GM19328 (cell line): ENCODE data around the gene IKZF3.
"Not testable (repeated sequence)": the region's sequence is repeated elsewhere in the genome, so short reads cannot be mapped to it uniquely, and the experiment has no call there.

ENCODE experiments used
- ATAC-seq: cut with Tn5 transposase; IDR thresholded peaks from one replicate; pipeline ENCODE4 v1.9.1; 2021; ENCODE audit warnings: mild to moderate bottlenecking, moderate library complexity; ENCODE audit not compliant: unreplicated experiment

The IKZF3 gene

GRCh38 chr17:39742856-39743436 lies 121.2 kb downstream of the IKZF3 start:
- no peak for ATAC-seq

- ATAC-seq: no peak
These were observed 121.8 kb downstream of the IKZF3 start for GRCh38 chr17:39742126-39742855.

DNA sequence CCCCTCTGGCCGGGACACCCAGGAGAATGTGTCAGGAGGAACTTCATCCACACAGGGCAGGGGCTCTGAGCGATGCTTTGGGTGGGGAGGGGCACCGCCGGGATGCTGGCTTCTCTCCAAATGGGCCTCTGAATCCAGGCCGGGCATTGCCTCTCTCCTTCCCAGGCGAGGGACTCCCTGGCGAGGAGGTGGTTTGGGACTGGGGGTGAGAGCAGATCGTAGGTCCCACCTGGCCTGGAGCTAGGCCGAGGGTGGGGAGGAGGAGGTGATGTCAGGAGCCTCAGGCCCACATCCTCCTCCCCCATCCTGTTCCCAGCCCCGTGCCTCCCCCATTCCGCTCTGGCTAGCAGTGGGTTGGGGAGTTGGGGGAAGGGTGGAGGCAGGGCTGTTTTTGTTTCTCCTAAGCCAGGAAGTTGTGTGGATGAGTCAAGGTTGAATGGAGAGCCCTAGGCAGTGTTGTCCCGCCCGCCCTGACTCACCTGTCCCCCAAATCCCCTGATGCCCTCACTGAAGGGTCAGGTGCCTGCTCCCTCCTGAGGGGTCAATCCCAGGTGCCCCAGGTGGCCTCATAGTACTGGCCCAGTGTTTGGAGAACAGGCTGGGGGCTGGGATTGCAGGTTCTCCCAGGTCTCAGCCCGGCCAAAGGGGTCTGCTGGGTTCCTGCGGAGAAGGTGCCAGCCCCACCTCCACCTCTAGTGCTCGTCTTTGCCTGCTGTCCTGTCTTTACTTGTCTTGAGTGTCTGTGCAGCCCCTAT lies 123.6 kb downstream of the IKZF3 start:
- no peak for ATAC-seq

DNA sequence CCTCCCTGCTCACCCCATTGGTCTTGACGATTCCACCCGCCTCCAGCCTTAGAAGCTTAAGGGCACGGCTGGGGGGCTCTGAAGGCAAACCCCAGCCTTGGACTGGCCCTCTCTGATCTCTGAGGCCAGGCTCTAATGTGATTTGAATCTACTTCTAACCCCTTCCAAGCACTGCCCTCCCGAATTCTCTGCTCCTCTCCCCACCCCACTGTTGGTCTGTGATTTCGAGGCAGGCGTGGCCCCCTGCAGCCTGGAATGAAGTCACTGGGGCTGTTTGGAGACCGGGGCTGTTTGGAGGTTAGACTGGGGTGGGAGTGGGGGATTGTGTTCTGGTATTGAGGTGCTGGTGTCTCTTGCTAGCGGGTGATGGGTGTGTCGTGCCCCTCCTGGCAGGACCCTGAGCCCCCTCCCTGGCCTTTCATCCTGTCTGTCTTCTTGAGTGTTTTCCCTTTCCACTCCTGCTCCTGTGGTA lies 124.2 kb downstream of the IKZF3 start:
- ATAC-seq: no peak

DNA sequence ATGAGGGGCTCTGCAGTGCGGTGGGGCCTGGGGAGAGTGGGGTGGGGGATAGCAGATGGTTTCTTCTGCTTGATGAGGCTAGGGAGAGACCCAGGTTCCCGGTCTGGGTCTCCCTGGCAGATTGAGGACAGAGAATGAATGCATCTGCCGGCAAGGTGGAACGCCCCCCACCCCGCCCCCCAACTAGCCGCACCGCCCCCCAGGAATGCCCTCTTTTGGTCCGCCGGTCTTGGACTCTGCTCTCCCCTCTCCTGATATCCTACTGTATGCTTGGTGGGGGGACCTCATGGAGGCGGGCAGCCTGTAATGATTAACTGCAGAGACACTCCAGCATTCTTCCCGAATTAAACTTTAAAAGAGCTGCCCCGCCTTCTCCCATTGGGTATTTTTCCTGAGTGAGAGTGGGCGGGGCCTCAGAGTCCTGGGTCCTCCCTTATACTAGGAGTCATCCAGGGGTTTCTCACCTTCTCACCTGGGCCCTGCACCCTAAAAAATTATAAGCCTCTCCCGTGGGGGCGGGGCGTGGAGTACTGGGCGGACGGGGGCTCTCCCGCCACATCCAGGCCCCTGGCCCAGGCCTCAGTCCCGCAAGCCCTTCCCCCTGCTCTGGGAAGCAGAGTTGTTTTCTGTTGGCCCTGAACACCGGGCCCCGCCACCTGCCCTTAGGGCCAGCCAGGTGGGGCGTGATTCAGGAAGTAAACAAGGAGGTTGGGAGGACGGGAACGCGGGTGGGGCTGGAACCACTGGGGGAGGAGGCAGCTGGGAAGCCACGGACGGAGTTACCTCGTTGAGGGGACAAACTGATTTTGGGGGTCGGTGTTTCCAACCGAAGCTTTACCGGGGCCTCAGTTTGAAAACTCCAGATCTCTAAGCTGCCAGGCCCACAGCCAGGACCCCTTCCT lies 124.9 kb downstream of the IKZF3 start:
- ATAC-seq: no peak

DNA sequence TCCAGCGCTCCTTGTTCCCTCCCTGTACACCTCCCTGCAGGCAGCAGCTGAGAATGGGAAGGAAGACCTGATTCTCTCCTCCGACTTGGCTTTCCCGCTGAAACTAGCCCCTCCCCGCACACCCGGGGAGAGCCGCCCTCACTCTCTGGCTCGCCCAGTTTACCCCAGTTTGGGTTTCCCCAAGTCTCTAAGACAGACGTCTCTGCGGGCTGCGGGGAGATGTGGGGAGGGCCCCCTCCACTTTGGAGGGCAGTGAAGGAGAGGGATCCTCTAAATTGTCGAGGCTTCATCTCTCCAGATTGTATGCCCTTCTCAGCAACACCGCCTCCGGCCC lies 125.6 kb downstream of the IKZF3 start:
- no peak for ATAC-seq

DNA sequence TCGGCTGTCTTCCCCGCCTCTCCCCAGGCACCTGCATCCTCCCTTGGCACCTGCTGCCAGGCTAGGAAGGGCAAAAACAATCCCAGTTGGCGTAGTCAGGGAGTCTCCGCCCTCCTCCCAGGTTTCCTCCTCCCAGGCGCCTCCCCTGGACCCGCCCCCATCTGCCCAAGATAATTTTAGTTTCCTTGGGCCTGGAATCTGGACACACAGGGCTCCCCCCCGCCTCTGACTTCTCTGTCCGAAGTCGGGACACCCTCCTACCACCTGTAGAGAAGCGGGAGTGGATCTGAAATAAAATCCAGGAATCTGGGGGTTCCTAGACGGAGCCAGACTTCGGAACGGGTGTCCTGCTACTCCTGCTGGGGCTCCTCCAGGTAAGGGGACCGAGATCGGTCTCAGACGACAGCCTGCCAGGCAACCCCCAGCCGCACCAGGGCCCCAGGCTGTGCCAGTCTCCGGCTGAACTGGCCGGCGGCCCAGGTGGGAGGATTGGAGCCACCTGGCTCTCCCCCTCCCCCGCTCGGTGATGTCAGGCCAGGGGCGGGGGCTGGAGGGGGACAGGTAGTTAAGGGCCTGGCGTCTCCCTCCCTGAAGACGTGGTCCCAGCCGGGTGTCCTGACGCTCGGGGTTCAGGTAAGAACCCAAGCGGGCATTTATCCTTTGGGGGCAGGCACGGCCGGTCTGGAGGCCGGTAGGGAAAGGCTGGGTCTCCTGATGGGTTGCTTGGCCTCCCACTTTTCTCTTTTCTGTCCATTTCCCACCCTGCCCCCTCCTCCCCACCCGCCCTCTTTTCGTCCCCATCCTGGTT lies 126.1 kb downstream of the IKZF3 start, which contains the start of gene GRB7:
Gene GRB7, plus strand, starts transcription at position 179 of the 808 bp plus-strand sequence. CDS start 4,364 bp downstream, outside the sequence.
- no peak for ATAC-seq

DNA sequence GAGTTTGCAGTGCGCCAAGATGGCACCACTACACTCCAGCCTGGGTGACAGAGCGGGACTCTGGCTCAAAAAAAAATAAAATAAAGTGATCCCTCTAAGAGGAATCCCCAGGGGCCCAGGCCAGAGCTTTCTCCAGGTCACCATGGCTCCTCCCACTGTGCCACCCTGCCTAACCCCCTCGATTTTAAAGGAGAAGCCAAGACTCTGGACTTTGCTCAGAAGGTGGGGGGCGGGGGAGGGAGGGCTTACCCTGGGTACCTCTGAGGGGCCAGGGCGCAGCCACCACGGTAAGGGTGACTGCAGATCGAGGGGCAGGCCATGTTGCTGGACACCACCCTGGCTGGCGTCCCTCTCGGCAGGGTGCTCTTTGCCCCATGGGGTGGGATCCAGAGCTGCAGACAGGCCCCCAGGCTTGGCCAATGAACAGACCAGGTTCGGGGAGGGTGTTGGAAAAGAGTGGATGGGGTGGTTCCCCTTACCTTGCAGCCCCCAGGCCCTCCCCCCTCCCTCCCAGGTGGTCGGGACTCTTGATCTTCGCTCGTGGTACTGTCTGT lies 126.8 kb downstream of the IKZF3 start:
- ATAC-seq: no peak

- no peak for ATAC-seq
These were observed 127.6 kb downstream of the IKZF3 start for GRCh38 chr17:39736319-39737165.

DNA sequence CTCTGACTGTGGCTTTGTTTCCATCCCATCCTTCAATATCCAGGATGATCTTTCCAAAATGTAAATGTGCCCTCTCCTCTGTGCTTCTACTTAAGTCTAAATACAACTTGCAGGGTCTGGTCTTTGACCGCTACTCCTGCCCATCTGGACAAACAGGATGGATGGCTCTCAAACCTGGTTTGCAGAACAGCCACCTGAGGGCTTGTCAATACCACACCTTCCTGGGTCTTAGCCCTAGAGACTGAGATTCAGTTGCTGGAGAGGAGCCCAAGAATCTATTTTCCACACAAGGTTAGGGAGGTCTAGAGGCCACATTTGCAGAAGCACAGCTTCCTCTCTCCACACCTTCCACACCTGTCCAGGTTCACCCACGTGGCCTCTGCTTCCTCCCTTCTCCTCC lies 128.2 kb downstream of the IKZF3 start:
- ATAC-seq: no peak

DNA sequence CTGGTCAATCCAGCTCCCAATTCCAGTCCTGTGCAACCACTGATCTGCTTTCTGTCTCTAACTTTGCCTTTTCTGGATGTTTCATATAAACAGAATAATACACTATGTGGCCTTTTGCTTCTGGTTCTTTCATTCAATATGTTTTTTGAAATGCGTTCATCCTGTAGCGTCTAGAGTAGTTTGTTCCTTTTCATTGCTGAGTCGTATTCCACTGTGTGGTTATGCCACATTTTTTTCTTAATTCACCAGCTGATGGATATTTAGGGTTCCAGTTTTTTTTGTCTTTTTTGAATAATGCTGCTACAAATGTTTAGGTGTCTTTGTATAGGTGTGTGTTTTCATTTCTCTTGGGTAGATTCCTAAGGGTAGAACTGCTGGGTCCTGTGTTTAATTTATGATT lies 131.5 kb downstream of the IKZF3 start:
- no peak for ATAC-seq

DNA sequence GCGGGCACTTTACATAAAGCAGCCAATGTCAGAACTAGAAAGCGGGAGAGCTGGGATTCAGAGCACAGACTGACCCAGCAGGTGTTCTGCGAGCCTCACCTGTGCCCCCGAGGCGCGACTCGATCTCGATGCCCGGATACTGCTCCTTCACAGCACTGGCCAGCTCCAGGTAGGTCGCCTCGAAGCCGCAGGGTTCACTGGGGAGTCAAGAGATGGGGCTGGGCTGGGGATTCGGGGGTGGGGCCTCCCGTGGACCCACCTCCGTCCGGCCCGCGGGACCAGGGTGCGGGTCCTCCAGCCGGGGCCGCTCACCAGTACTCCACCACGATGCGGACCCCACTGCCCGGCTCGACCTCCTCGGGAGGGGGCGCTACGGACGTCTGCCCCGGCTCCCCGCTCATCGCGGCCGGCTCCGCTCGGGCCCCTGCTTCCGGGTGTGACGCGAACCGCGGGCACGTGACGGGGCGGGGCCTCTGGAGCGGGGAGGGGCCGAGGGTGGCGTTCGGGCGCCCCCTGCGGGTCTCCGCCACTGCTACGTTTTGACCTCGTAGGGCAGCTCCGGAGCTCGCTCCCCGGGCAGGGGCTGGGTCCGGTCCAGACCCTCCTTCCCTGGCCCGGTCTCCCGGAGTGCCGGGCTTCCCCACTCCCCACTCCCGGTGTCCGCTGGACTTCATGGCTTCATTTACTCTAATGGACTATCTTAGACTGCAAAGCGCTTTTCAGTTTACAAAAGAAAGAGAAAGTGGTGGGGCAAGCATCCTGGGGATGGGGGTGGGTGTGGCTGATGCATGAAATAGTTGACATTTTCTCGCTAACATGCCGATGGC lies 133.8 kb downstream of the IKZF3 start, which contains the start of gene MIEN1:
Gene MIEN1, minus strand, starts transcription at position 438 of the 827 bp plus-strand sequence. Its CDS starts 37 bp downstream, at position 401.
- ATAC-seq: peak; percentile 88

DNA sequence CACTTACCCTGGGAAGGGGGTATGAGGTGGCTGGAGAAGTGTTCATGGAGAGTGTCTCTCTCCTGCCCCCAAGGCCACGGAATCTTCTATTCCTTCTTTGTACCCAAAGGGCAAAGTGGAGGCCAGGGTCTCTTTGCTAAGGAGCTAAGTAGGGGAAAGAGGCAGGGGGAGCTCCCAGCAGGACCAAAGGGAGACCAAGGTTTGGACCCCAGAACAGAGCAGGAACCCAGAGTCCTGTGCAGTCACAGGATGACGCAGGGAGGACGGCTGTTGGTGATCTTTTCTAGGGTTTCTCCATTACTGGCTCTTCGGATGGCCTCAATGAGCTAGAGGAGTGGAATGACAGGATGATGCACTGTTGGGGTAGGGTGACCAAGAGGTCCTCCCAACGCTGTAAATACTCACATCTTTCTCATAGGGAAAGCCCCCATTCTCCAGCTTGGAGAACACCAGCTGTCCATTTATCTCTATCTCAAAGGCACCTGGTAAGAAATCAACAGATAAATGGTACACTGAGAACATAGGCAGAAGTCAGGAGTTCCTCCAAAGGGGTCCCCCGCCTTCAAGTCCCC lies 134.7 kb downstream of the IKZF3 start:
- ATAC-seq: no peak

GRCh38 chr17:39727556-39727955 lies 136.6 kb downstream of the IKZF3 start:
- no peak for ATAC-seq

- ATAC-seq: no peak
These were observed 137.5 kb downstream of the IKZF3 start for GRCh38 chr17:39726617-39727016.

DNA sequence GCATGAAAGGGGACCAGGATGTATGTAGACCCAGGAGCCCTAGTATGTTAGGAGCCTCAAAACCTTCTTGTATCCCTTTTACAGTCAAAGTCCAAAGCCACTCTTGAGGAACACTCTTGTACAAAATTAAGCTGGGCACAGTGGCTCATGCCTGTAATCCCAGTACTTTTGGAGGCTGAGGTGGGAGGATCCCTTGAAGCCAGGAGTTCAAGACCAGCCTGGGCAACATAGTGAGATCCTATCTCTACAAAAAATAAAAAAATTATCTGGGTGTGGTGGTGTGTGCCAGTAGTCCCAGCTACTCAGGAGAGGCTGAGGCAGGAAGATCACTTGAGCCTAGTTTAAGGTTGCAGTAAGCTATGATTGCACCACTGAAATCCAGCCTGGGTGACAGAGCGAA lies 138.2 kb downstream of the IKZF3 start:
- not testable (repeated sequence) for ATAC-seq

- no peak for ATAC-seq
These were observed 139.4 kb downstream of the IKZF3 start for GRCh38 chr17:39724731-39725130.
